A549 (cell line): ENCODE measurements around the gene TRIM54. TPM values are rescaled to one million over a fixed set of nuclear protein-coding genes. Genes with fewer than 3 reads are reported as not detected.

ENCODE experiments used
- ATAC-seq, 2 experiments: fragments of 200-7000 bp in 1 of 2; fragments of >200 bp in 1 of 2; cut with Nextera tagmentation in 1 of 2; cut with Tn5 transposase in 1 of 2; 3 replicates each; pipeline versions ENCODE4 v1.8.0 to v1.9.1; 2018 to 2020; ENCODE audit warnings: mild to moderate bottlenecking in 1 of 2, moderate library complexity in 1 of 2
- CTCF ChIA-PET: fragments of 300-600 bp; sonication (Branson Sonifier 250); formaldehyde crosslinking; extraction: SDS; loops from one replicate; lab custom pipeline; 2021; ENCODE audit warnings: antibody characterized with exemption, inconsistent platforms; lab: Yijun Ruan, JAX
- POLR2A ChIA-PET: fragments of 350-600 bp; formaldehyde crosslinking; extraction: SDS; loops from one replicate; lab custom pipeline; 2021; ENCODE audit warnings: antibody characterized with exemption, inconsistent platforms; lab: Yijun Ruan, JAX
- DNase-seq, 2 experiments: peaks; one replicate each; pipeline versions ENCODE4 v3.0.0 to v3.0.0-alpha.2; 2011 to 2016; ENCODE audit warnings: low read depth in 1 of 2, low spot score in 1 of 2
- FAIRE-seq: peaks from 2 replicates; lab custom pipeline; 2011; peaks lifted over from hg19 to GRCh38; lab: Jason Lieb, UNC
- H3K27ac ChIP-seq, 2 experiments: fragments of >200 bp; sonication (Bioruptor Twin); formaldehyde crosslinking; 3 replicates each; pipeline ENCODE4 v1.5.1; 2016 to 2017
- H3K4me1 ChIP-seq: fragments of >200 bp; sonication (Bioruptor Twin); formaldehyde crosslinking; 3 replicates; pipeline ENCODE4 v1.6.1; 2016
- H3K4me2 ChIP-seq: fragments of >200 bp; sonication (Bioruptor Twin); formaldehyde crosslinking; 3 replicates; pipeline ENCODE4 v1.6.1; 2016
- H3K4me3 ChIP-seq: fragments of >200 bp; sonication (Bioruptor Twin); formaldehyde crosslinking; 3 replicates; pipeline ENCODE4 v1.5.1; 2016
- H3K9me3 ChIP-seq: fragments of >200 bp; sonication (Bioruptor Twin); formaldehyde crosslinking; 3 replicates; pipeline ENCODE4 v1.6.1; 2016
- CBX2 ChIP-seq: fragments of 200-600 bp; sonication (generic); IDR thresholded peaks from 2 replicates; pipeline ENCODE4 v1.6.1; 2016; ENCODE audit warnings: low read depth, mild to moderate bottlenecking, borderline replicate concordance
- CBX8 ChIP-seq: fragments of 200-600 bp; sonication (generic); IDR thresholded peaks from 2 replicates; pipeline ENCODE4 v1.6.1; 2016
- CHD2 ChIP-seq: fragments of 150-350 bp; IDR thresholded peaks from 2 replicates; pipeline ENCODE4 v1.6.1; 2014; ENCODE audit warnings: low read length; ENCODE audit not compliant: partially characterized antibody
- E2F6 ChIP-seq: IDR thresholded peaks from 2 replicates; pipeline ENCODE4 v1.6.1; 2012; ENCODE audit warnings: low read depth, borderline replicate concordance
- FOSB ChIP-seq: fragments of 250-450 bp; sonication (Bioruptor Pico); IDR thresholded peaks from 2 replicates; pipeline ENCODE4 v1.5.0; 2020; ENCODE audit warnings: mild to moderate bottlenecking, moderate library complexity
- HOXB13 ChIP-seq: fragments of 250-450 bp; sonication (Bioruptor Pico); IDR thresholded peaks from 2 replicates; pipeline ENCODE4 v1.5.0; 2020; ENCODE audit warnings: low read depth, mild to moderate bottlenecking, moderate library complexity
- KDM5A ChIP-seq: fragments of 200-600 bp; sonication (generic); IDR thresholded peaks from 2 replicates; pipeline ENCODE4 v1.6.1; 2016; ENCODE audit warnings: antibody characterized with exemption, mild to moderate bottlenecking
- MAZ ChIP-seq: fragments of 150-350 bp; IDR thresholded peaks from 2 replicates; pipeline ENCODE4 v1.6.1; 2014; ENCODE audit warnings: antibody characterized with exemption, low read depth, low read length, borderline replicate concordance
- MYC ChIP-seq: IDR thresholded peaks from 2 replicates; pipeline ENCODE4 v1.6.1; 2012; ENCODE audit warnings: mild to moderate bottlenecking, inconsistent platforms, low read length, improper control_type of control experiment, borderline replicate concordance
- PHF8 ChIP-seq: fragments of 200-600 bp; sonication (generic); IDR thresholded peaks from 2 replicates; pipeline ENCODE4 v1.6.1; 2016; ENCODE audit warnings: low read depth, mild to moderate bottlenecking, antibody characterized with exemption, moderate library complexity, borderline replicate concordance
- POLR2A ChIP-seq: IDR thresholded peaks from 2 replicates; pipeline ENCODE4 v1.6.1; 2012; ENCODE audit warnings: mild to moderate bottlenecking, low read length
- POLR2AphosphoS2 ChIP-seq: conservative IDR thresholded peaks from 2 replicates; pipeline ENCODE4 v1.6.1; 2012; ENCODE audit warnings: low read length, improper control_type of control experiment, inconsistent platforms
- RNF2 ChIP-seq: fragments of 200-600 bp; sonication (generic); IDR thresholded peaks from 2 replicates; pipeline ENCODE4 v1.6.1; 2016; ENCODE audit warnings: low read depth, mild to moderate bottlenecking, antibody characterized with exemption, moderate library complexity, borderline replicate concordance
- ZFP36 ChIP-seq: fragments of 450-650 bp; IDR thresholded peaks from 2 replicates; pipeline ENCODE4 v1.6.1; 2014; ENCODE audit warnings: borderline replicate concordance; ENCODE audit not compliant: partially characterized antibody
- ZSCAN20 ChIP-seq: fragments of 250-450 bp; sonication (Bioruptor Pico); IDR thresholded peaks from 2 replicates; pipeline ENCODE4 v1.8.0; 2022; ENCODE audit warnings: mild to moderate bottlenecking, moderate library complexity
- WGBS: methylation state at CpG from one replicate; pipeline ENCODE4 v1.1.6; 2017; ENCODE audit errors: missing lambda C conversion rate; 5-methylcytosine and 5-hydroxymethylcytosine counted together
- polyA plus RNA-seq, 4 experiments: library from polyadenylated mRNA; depleted of rRNA in 3 of 4; stranded (reverse); fragments of >200 nt; fragmentation: RNase III in 1 of 4; extraction: RNeasy Plus Mini Kit Qiagen cat#74134 plus additional on column Dnase treatment in 1 of 4; gene quantifications; 2 replicates in 3 of 4; 3 replicates in 1 of 4; pipeline ENCODE4 v1.2.3, GENCODE V29; 2011 to 2017
- TF ChIP-seq, protein P1 (sequence below): fragments of 250-450 bp; sonication (Bioruptor Pico); IDR thresholded peaks from 2 replicates; pipeline ENCODE4 v1.5.0; 2021; ENCODE audit warnings: mild to moderate bottlenecking, moderate library complexity, borderline replicate concordance
- TF ChIP-seq, protein P2 (sequence below): fragments of >200 bp; sonication (Bioruptor Twin); formaldehyde crosslinking; IDR thresholded peaks from 3 replicates; pipeline ENCODE4 v1.6.1; 2016
- TF ChIP-seq, protein P3 (sequence below): IDR thresholded peaks from 2 replicates; pipeline ENCODE4 v1.6.1; 2012

Gene TRIM54
- polyA plus RNA-seq, 2 of the 4 experiments (the other 2 are of a cell fraction) = 0.13 to 0.14 TPM

- Histone ChIP-seq H3K4me2 (no peak overlapping the region), H3K9me3 (no peaks in the 10 kb centered on the region), H3K27ac (no peak overlapping the region), H3K4me1 (peaks cover 21% of the 10 kb centered on the region), H3K4me3 (no peak overlapping the region)
- FAIRE-seq = no peak
- TF ChIP-seq MYC (no peak), FOSB (CRISPR knock-in tag) (no peak), MAZ (no peak), PHF8 (no peak), ZSCAN20 (CRISPR knock-in tag) (no peak)
- ChIA-PET POLR2A (no interaction called here), CTCF (interaction anchor here (1.2 to 14.1 kb wide), 7 partner anchors 10 to 163 kb away, joined by 3 to 302 read pairs (median 22); partner anchors contain the start of genes DNAJC5G, TRIM54 and UCN)
- WGBS = 88% methylated on average over 11 of the region's 11 CpGs
- DNase-seq = no peak
- ATAC-seq = no peak
These were observed 20.8 kb upstream of the TRIM54 start for GRCh38 chr2:27261241-27261925.

GRCh38 chr2:27261926-27262298 is 20.3 kb upstream of the TRIM54 start:
- FAIRE-seq (no peak), DNase-seq (no peak), ATAC-seq (no peak)
- H3K4me1 ChIP-seq = peaks cover 21% of the 10 kb centered on the region
- peak overlapping the region in 1 of 2 experiments; percentile 82; a peak in 4 of 6 replicates for H3K27ac ChIP-seq
- WGBS = 83% methylated on average over 27 of the region's 40 CpGs
- ChIA-PET CTCF (interaction anchor here (1.2 to 14.1 kb wide), 8 partner anchors 11 to 164 kb away, joined by 3 to 302 read pairs (median 14); partner anchors contain the start of genes DNAJC5G, TRIM54 and UCN), POLR2A (interaction anchor here (1.4 kb wide), 1 partner anchor 31 kb away, joined by 4 read pairs; no protein-coding TSS in a partner anchor)
- TF ChIP-seq CBX2 = no peak
- TF ChIP-seq POLR2AphosphoS2 = no peak
- no peak for TF ChIP-seq E2F6
- no peak for TF ChIP-seq CHD2
- H3K4me3 ChIP-seq = peak overlapping the region; percentile 75
- H3K9me3 ChIP-seq = no peaks in the 10 kb centered on the region
- H3K4me2 ChIP-seq = peak overlapping the region; percentile 94

DNA sequence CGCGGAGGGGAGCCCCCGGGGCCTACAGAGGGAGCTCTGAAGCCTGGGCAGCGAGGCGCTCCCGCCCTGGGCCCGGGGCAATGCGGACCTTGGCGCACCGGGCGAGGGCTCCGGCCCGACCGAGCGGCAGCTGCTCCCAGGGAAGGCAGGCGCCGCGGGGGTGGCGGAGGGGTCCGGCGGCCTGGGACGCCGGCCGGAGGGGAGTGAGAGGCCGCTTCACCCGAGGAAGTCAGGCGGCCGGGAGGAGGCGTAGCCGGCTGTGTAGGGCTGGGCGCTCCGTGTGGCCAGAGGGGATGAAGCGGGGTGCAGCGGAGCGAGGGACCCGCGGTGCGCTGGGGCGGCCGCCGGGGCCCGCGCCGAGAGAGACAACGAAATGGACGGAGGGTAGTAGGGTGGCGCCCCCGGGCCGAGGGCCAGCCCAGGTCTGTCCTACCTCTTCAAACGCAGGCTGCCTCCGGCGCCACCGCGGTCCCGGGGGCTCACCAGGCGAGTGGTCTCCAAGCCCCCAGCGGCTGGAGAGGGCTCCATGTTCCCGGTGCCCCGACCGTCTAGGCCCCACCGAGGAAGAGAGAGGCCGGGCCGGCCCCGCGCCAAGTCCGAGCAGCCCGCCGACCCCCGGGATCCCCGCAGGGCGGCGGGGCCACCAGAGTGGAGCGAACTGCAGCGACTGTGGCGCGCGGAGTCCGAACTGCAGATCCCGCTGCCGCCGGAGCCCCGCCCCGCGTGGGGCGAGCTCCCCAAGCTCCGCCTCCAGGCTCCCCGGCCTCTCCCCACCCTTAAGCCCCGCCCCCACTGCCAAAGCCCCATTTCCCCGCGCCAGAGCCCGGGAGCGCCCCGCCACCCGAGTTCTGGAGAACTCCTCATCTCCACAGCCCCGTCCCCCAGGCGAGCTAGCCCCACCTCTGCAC is 19.6 kb upstream of the TRIM54 start, which contains the start of gene SLC30A3:
SLC30A3 (minus strand) TSS at position 669 of the 908 bp plus-strand sequence; CDS start at position 528, 141 bp downstream.
- ChIA-PET CTCF (interaction anchor here (0.7 to 14.1 kb wide), 15 partner anchors 8 to 165 kb away, joined by 3 to 302 read pairs (median 5); partner anchors contain the start of genes DNAJC5G, TRIM54 and UCN), POLR2A (interaction anchor here (1.1 to 1.4 kb wide), 2 partner anchors 9 to 31 kb away, joined by 4 to 5 read pairs; no protein-coding TSS in a partner anchor)
- H3K9me3 ChIP-seq = no peaks in the 10 kb centered on the region
- peak within 1 kb of the TSS; percentile 75 for H3K4me3 ChIP-seq
- peak within 1 kb of the TSS; percentile 94 for H3K4me2 ChIP-seq
- peak within 1 kb of the TSS; percentile 65 to 82 for H3K27ac ChIP-seq
- TF ChIP-seq POLR2A (peak; percentile 30; the same call in 1 of the 2 replicates), HOXB13 (no peak), ZFP36 (peak; percentile 15), PHF8 (peak; percentile 48; the same call in 1 of the 2 replicates), MAZ (no peak), KDM5A (no peak), RNF2 (peak; percentile 99), ZSCAN20 (CRISPR knock-in tag) (no peak), CBX8 (peak; percentile 95)
- TF ChIP-seq, protein P1, sequence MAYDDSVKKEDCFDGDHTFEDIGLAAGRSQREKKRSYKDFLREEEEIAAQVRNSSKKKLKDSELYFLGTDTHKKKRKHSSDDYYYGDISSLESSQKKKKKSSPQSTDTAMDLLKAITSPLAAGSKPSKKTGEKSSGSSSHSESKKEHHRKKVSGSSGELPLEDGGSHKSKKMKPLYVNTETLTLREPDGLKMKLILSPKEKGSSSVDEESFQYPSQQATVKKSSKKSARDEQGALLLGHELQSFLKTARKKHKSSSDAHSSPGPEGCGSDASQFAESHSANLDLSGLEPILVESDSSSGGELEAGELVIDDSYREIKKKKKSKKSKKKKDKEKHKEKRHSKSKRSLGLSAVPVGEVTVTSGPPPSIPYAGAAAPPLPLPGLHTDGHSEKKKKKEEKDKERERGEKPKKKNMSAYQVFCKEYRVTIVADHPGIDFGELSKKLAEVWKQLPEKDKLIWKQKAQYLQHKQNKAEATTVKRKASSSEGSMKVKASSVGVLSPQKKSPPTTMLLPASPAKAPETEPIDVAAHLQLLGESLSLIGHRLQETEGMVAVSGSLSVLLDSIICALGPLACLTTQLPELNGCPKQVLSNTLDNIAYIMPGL (CRISPR knock-in tag) = no peak
- TF ChIP-seq, protein P2, sequence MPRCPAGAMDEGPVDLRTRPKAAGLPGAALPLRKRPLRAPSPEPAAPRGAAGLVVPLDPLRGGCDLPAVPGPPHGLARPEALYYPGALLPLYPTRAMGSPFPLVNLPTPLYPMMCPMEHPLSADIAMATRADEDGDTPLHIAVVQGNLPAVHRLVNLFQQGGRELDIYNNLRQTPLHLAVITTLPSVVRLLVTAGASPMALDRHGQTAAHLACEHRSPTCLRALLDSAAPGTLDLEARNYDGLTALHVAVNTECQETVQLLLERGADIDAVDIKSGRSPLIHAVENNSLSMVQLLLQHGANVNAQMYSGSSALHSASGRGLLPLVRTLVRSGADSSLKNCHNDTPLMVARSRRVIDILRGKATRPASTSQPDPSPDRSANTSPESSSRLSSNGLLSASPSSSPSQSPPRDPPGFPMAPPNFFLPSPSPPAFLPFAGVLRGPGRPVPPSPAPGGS = no peak
- TF ChIP-seq, protein P3, sequence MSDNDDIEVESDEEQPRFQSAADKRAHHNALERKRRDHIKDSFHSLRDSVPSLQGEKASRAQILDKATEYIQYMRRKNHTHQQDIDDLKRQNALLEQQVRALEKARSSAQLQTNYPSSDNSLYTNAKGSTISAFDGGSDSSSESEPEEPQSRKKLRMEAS = no peak
- DNase-seq = peak; percentile 64 to 94
- FAIRE-seq = no peak
- H3K4me1 ChIP-seq = peaks cover 21% of the 10 kb centered on the region
- 1% methylated on average over 36 of the region's 96 CpGs for WGBS
- ATAC-seq = peak; percentile 59 to 81
